Upper lobe of right lung (tissue), 1 donor: ENCODE measurements around the gene SHROOM3. TPM values are rescaled to one million over a fixed set of nuclear protein-coding genes. Genes with fewer than 3 reads are reported as not detected.

Experiments
- ATAC-seq: fragments of 200-7000 bp; cut with Tn5 transposase; one replicate; pipeline ENCODE4 v1.9.1; 2020; ENCODE audit warnings: mild to moderate bottlenecking, moderate library complexity
- DNase-seq: peaks from one replicate; pipeline ENCODE4 v3.0.0-alpha.2; 2020
- H3K27ac ChIP-seq: fragments of 200-600 bp; one replicate; pipeline ENCODE4 v1.8.0; 2022
- H3K27me3 ChIP-seq: fragments of 200-600 bp; one replicate; pipeline ENCODE4 v1.8.0; 2022; ENCODE audit warnings: mild to moderate bottlenecking
- H3K36me3 ChIP-seq: fragments of 200-600 bp; one replicate; pipeline ENCODE4 v1.8.0; 2022
- H3K4me1 ChIP-seq: fragments of 200-600 bp; one replicate; pipeline ENCODE4 v1.8.0; 2022
- H3K4me3 ChIP-seq: fragments of 200-600 bp; one replicate; pipeline ENCODE4 v1.8.0; 2022; ENCODE audit warnings: mild to moderate bottlenecking
- H3K9me3 ChIP-seq: fragments of 200-600 bp; one replicate; pipeline ENCODE4 v1.8.0; 2022
- CTCF ChIP-seq: fragments of 200-600 bp; IDR thresholded peaks from one replicate; pipeline ENCODE4 v1.8.0; 2022; ENCODE audit warnings: antibody characterized with exemption
- intact Hi-C: fragments of 100-400 bp; cut with DNase I; formaldehyde crosslinking; loops from one replicate; pipeline ENCODE4 v1.11.0; 2022
- total RNA-seq: library from RNA; stranded (reverse); fragmentation: NEBNext Ultra II Directional; extraction: Animal tissue kit (Norgen Biotek cat#: 25700); gene quantifications from one replicate; pipeline ENCODE4 v1.2.1, GENCODE V29; 2021
- donor health status: DM: no; HTN: yes; CAD: no; lungs with severe emphysema.

SHROOM3 gene
- total RNA-seq, 1 donor from 2014 or later, result 73.3 TPM

DNA sequence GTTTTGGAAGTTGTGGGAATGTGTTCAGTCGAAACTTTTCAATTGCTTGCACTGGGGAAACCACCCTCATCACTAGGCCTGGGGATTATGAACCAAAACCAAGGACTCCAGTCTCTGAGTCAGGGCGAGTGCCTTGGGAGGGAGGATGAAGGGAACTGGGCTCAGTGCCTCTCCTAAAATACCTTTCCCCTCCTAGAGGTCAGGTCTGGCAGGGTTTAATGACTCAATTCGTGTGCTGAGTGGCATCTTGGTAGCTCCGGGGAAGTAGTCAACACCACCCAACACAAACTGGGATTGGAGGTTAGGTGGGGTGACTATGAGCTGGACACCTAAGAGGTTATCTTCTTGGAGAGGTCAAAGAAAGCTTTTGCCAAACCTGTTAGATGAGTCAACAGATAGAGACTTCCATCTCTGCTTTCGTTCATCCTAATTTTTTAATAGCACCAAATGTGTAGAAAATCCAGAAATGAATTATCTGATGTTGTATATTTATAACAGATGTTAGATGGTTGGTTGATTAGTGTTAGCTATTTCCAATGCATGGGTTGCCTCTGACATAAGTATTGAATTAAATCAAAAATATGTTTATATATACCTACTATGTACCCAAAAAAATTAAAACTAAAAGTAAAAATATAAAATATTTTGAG is 202.8 kb downstream of the SHROOM3 start:
- intact Hi-C loops, result no loop called here
- TF ChIP-seq CTCF, result no peak
- Histone ChIP-seq H3K36me3 (no peaks in the 10 kb centered on the region), H3K27ac (no peak overlapping the region), H3K9me3 (no peaks in the 10 kb centered on the region), H3K27me3 (no peaks in the 10 kb centered on the region), H3K4me1 (peaks cover 14% of the 10 kb centered on the region), H3K4me3 (no peak overlapping the region)
- no peak for DNase-seq
- ATAC-seq, result no peak

GRCh38 chr4:76639288-76639687 is 204.3 kb downstream of the SHROOM3 start:
- H3K27me3 ChIP-seq, result no peaks in the 10 kb centered on the region
- no peak overlapping the region for H3K4me3 ChIP-seq
- DNase-seq (no peak), ATAC-seq (no peak)
- peaks cover 7% of the 10 kb centered on the region for H3K4me1 ChIP-seq
- H3K27ac ChIP-seq, result no peak overlapping the region
- TF ChIP-seq CTCF, result no peak
- H3K36me3 ChIP-seq, result no peaks in the 10 kb centered on the region
- no peaks in the 10 kb centered on the region for H3K9me3 ChIP-seq
- intact Hi-C loops, result no loop called here

GRCh38 chr4:76640353-76640910 is 205.4 kb downstream of the SHROOM3 start:
- no peaks in the 10 kb centered on the region for H3K27me3 ChIP-seq
- no peak overlapping the region for H3K27ac ChIP-seq
- H3K36me3 ChIP-seq, result no peaks in the 10 kb centered on the region
- no peaks in the 10 kb centered on the region for H3K9me3 ChIP-seq
- peaks cover 6% of the 10 kb centered on the region for H3K4me1 ChIP-seq
- intact Hi-C loops, result no loop called here
- no peak for TF ChIP-seq CTCF
- ATAC-seq (peak; percentile 87), DNase-seq (peak; percentile 79)
- H3K4me3 ChIP-seq, result no peak overlapping the region

DNA sequence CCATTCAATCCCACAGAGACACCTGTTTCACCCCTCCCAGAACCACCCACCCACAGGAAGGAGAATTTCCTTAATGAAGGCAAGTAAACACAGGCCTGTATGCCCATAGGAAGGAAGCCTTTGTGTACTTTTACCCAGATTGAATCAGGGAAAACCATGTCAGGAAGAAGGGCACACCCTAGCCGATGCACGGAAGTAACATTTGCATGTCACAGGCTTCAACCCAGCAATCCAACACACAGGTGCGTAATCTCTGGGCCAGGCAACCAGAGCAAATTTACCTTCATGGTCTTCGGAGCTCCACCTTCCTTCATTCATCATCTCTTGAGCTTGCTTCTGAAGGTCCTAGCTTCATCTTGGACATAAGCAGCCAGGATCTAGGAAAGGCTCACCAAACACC is 206.3 kb downstream of the SHROOM3 start:
- no peak for TF ChIP-seq CTCF
- Histone ChIP-seq H3K4me3 (no peak overlapping the region), H3K36me3 (no peaks in the 10 kb centered on the region), H3K27ac (no peak overlapping the region), H3K4me1 (peaks cover 6% of the 10 kb centered on the region), H3K27me3 (no peaks in the 10 kb centered on the region), H3K9me3 (no peaks in the 10 kb centered on the region)
- intact Hi-C loops, result no loop called here
- DNase-seq, result no peak
- ATAC-seq, result peak; percentile 13

DNA sequence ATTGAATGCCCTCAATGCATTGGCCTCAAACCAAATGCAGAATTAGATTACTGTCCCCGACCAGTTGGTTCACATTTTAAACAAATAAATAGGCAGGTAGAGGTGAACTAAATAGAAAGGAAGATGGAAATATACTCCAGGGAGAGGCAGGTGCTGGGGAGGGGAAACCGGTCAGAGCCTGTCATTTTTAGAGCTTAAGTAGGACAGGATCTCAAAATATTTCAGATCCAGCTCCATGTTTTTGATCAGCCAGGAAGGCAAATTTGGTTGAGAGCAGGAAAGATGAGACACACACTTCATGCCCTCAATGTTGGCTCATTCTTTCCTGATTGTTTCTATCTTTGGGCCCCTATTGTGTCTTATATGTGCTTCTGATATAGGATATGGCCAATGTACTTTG is 206.7 kb downstream of the SHROOM3 start:
- Histone ChIP-seq H3K4me3 (no peak overlapping the region), H3K27me3 (no peaks in the 10 kb centered on the region), H3K36me3 (no peaks in the 10 kb centered on the region), H3K27ac (no peak overlapping the region), H3K9me3 (no peaks in the 10 kb centered on the region), H3K4me1 (peaks cover 6% of the 10 kb centered on the region)
- ATAC-seq, result no peak
- intact Hi-C loops, result no loop called here
- TF ChIP-seq CTCF, result no peak
- DNase-seq, result no peak
